ENCODE results near the gene SPHK1. TPM values are rescaled to one million over a fixed set of nuclear protein-coding genes. Genes with fewer than 3 reads are reported as not detected.
"Not testable (repeated sequence)": the region's sequence is repeated elsewhere in the genome, so short reads cannot be mapped to it uniquely, and the experiment has no call there.

Gene SPHK1
- 33.8 and 41.2 TPM in 2 replicates for total RNA-seq (2014; rRNA removed; shearing (Covaris generic))

GRCh38 chr17:76384222-76384986, at the start of gene SPHK1:
TSS of gene SPHK1 (plus strand) at chr17:76384609. CDS start at chr17:76385645, 1,036 bp downstream.
- peak; percentile 79 for DNase-seq (ENCODE audit: low read depth)

- no peak for DNase-seq (ENCODE audit: low read depth)
Measured at GRCh38 chr17:76335716-76336381, 48.6 kb upstream of the SPHK1 start.

- DNase-seq (ENCODE audit: low read depth), result no peak
Measured at GRCh38 chr17:76336756-76337412, 47.5 kb upstream of the SPHK1 start.

GRCh38 chr17:76337413-76337777, 47.0 kb upstream of the SPHK1 start:
- peak; percentile 51 for DNase-seq (ENCODE audit: low read depth)

GRCh38 chr17:76341301-76341700, 43.1 kb upstream of the SPHK1 start:
- DNase-seq (ENCODE audit: low read depth), result no peak

- DNase-seq (ENCODE audit: low read depth), result no peak
Measured at GRCh38 chr17:76343106-76343505, 41.3 kb upstream of the SPHK1 start.

- no peak for DNase-seq (ENCODE audit: low read depth)
Measured at GRCh38 chr17:76345377-76345974, 38.9 kb upstream of the SPHK1 start.

- DNase-seq (ENCODE audit: low read depth), result not testable (repeated sequence)
Measured at GRCh38 chr17:76346936-76347335, 37.5 kb upstream of the SPHK1 start.

GRCh38 chr17:76350463-76350862, 33.9 kb upstream of the SPHK1 start:
- DNase-seq (ENCODE audit: low read depth), result no peak

GRCh38 chr17:76351526-76352071, 32.8 kb upstream of the SPHK1 start:
- no peak for DNase-seq (ENCODE audit: low read depth)

GRCh38 chr17:76353004-76353598, 31.3 kb upstream of the SPHK1 start:
- peak; percentile 36 for DNase-seq (ENCODE audit: low read depth)

- DNase-seq (ENCODE audit: low read depth), result peak; percentile 90
Measured at GRCh38 chr17:76353599-76354316, 30.7 kb upstream of the SPHK1 start, which contains the start of gene PRPSAP1. TSS of gene PRPSAP1 (minus strand) at chr17:76353916. CDS start at chr17:76353703, 213 bp downstream.

- no peak for DNase-seq (ENCODE audit: low read depth)
Measured at GRCh38 chr17:76354317-76354729, 30.1 kb upstream of the SPHK1 start.

- DNase-seq (ENCODE audit: low read depth), result peak; percentile 49
Measured at GRCh38 chr17:76354747-76355310, 29.6 kb upstream of the SPHK1 start.

GRCh38 chr17:76356803-76357456, 27.5 kb upstream of the SPHK1 start:
- DNase-seq (ENCODE audit: low read depth), result no peak

GRCh38 chr17:76357597-76358158, 26.7 kb upstream of the SPHK1 start:
- DNase-seq (ENCODE audit: low read depth), result no peak

GRCh38 chr17:76359375-76359774, 25.0 kb upstream of the SPHK1 start:
- DNase-seq (ENCODE audit: low read depth), result no peak

GRCh38 chr17:76359776-76360175, 24.6 kb upstream of the SPHK1 start:
- not testable (repeated sequence) for DNase-seq (ENCODE audit: low read depth)

- DNase-seq (ENCODE audit: low read depth), result no peak
Measured at GRCh38 chr17:76360461-76360860, 23.9 kb upstream of the SPHK1 start.

Data from M059J (cell line).